Stimulated activated CD4-positive, alpha-beta T cell treated with anti-CD3 and anti-CD28 coated beads, TNF-alpha, amount 100 ng/mL, for 4 hours (primary cell): ENCODE results near the gene DNASE1L1.
"Not testable (repeated sequence)": the region's sequence is repeated elsewhere in the genome, so short reads cannot be mapped to it uniquely, and the experiment has no call there.

Experiments used
- DNase-seq, 3 experiments: peaks; one replicate each; pipeline ENCODE4 v3.0.0-alpha.2; 2020; ENCODE audit warnings: low read depth in 3 of 3

DNASE1L1 gene

DNA sequence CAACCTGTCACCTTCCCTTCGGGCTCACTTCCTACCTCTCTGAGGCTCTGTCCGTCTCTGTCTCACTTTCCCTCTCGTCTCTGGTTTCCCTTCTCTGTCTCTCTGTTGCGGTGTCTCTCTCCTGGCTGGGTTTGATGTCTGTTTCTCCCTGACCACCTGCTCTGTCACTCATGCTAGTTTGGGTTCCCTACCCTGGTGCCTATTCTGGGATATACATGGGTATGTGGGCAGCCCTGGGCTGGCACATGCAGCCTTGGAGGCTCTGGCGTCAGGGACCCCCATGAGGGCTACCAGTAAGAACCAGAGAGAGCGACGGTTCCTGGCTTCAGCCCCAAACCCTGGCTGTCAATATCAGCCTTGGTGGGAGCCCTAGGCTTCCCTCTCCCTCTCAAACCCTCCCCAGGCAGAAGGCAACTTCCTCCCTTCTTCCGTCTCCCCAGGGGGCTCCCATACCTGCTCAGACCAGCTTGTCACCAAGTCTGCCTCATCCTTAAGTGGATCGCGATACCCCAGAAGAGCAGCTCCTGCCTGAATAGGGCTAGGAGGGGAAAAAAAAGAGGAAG, 314 bp downstream of the DNASE1L1 start:
- no peak for DNase-seq

DNA sequence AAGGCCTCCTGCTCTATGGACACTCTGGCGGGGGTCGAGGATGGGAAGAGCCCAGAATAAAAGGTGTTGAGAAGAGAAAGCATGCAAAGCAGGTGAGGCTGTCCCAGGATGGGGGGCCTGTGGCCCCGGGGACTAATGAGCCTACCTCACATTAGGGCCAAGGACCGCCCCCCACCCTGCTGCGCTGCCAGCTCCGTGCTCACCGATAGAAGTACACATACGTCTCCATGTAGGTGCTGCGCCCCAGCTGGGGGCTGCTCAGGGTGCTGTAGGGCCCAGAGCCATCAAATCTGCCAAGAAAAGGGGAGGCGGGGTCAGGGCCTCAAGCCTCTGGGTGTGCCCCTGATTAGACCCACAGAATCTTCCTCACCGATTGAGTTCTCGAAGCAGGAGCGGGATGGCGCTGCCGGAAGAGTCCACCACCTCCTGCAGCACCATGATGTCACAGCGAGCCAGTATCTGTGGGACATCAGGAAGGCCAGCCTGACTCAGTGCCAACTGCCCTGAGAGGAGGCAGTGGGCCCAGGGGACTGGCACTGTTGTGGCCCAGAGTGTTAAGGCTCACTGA, 4.3 kb downstream of the DNASE1L1 start:
- no peak for DNase-seq

DNA sequence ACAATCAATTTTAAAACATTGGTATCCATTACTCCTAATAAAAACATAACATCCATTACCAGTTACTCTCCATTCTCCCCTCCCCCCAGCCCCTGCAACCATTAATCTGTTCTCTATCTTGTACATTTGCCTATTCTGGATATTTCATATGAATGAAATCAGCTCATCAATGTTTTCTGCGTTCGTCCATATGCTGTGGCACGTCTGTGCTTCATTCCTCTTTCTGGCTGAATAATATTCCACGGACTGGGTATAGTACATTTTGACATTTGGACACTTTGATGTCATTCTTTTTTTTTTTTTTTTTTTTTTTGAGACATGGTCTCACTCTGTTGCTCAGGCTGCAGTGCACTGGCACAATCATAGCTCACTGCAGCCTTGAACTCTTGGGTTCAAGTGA, 5.2 kb downstream of the DNASE1L1 start:
- DNase-seq: no peak

DNA sequence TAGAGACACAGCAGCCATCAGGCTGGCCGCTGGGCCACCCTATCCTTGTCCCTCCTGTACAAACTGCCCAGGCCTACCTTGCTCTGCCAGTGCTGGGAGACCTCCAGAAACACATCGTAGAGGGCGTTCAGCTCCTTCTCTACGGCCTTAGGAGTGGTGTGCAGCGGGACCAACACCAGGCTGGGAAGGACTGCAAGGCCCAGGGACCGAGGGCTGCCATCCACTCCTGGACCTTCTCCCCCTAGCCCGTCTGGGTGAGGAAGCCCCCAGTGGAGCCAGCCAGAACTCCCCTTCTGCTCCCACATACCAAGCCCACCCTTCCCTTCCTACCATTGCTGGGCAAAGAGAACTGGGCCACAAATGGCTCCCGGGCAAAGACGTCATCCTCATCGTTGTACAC, 5.9 kb downstream of the DNASE1L1 start:
- DNase-seq: no peak

DNA sequence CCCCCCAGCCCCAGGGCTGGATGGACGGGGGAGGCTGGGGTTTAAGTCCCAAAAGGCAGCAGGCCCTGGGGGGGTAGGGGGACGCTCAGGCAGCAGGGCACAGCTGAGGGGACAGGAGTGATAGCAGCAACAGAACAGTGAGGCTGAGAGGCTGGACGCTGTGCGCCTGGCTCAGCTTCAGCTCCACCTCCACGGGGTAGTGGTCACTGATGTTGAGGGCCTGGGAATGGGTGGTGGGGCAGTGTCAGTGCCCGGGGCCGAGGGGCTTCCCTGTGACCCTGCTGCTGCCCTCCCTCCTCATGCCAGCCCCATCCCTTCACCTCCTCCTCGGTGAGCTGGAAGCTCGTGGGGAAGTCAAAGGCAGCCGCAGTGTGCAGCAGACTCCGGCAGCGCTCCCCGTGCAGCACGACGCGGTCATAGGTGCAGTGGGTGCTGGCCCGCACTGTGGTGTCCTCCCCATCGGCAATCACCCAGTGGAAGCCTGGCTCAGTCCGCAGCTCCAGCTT, 6.4 kb downstream of the DNASE1L1 start:
- DNase-seq: no peak

DNA sequence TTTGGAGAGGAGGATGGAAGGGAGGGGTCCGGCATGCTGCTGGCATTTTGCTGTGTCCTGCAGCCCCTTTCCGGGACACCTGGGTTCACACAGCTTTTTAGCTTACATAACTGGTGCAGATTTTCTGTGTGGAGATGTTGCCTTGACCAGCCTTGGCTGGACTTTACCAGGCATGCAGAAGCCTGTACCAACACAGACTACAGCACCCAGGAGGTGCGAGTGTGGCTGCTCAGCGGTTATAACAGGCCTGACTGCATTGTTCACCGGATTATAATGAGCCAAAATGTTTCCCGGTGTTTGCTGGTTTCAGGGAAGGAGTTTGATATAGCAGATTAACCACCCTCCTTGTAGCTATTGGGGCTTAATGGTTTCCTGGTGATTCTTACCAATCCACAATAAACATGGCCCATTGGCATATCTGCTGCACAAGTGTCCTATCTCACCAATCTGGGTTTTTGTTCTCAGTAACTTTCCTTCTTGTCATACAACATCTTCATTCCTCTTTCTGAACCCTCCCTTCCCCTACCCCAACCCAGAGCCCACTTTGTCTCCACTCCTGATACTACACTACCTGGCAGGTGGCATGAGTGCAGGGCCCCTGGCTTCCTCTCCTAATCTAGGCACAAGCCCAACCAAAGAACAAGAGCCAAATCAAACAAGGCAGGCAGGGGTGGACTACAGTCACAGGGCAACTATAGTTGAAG, 7.0 kb downstream of the DNASE1L1 start:
- DNase-seq: no peak

DNA sequence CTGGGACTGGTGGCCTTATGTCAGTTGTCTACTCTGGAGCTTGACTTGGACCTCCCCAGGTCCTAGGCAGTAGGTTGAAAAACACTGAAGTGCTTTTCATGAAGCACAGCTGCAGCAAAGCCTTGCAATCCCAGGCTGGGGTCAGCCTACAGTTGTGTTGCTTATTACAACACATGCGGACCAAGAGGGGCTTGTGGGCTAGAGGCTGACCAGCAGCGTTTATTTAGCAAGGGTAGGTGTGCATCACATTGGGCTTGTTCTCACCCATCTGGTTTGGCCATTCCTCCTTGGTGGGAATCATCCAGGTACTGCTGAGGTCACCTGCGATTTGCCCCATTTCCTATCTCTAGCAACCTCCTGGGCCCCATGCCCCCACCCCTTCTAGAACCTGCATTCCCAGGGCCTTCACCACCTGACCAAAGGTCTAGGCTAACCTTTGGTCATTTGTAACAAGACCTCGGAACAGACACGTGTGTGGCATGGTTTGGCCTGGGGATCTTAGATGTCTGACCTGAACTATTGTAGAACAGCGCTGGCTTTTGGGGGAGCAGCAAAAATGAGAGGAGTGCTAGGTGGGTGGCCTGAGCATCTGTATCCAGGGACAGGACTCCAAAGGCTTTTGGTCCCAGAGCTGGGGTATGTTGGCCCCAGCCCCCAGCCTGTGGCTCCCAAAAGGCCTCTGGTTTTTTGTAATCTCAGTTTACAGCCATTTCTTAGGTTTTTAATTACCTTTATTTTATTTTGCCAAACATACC, 7.8 kb downstream of the DNASE1L1 start:
- no peak for DNase-seq

DNA sequence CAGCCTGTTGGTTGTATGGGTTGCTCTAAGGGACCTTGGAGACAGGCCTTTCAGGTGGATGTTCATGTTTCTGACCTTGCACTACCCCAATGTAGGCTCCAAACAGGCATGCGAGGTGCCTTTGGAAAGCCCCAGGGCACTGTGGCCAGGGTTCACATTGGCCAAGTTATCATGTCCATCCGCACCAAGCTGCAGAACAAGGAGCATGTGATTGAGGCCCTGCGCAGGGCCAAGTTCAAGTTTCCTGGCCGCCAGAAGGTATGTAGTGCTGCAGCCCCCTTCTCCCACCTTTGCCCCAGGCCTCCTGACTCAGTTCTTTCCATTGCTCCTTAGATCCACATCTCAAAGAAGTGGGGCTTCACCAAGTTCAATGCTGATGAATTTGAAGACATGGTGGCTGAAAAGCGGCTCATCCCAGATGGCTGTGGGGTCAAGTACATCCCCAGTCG, 8.7 kb downstream of the DNASE1L1 start:
- DNase-seq: not testable (repeated sequence)

DNA sequence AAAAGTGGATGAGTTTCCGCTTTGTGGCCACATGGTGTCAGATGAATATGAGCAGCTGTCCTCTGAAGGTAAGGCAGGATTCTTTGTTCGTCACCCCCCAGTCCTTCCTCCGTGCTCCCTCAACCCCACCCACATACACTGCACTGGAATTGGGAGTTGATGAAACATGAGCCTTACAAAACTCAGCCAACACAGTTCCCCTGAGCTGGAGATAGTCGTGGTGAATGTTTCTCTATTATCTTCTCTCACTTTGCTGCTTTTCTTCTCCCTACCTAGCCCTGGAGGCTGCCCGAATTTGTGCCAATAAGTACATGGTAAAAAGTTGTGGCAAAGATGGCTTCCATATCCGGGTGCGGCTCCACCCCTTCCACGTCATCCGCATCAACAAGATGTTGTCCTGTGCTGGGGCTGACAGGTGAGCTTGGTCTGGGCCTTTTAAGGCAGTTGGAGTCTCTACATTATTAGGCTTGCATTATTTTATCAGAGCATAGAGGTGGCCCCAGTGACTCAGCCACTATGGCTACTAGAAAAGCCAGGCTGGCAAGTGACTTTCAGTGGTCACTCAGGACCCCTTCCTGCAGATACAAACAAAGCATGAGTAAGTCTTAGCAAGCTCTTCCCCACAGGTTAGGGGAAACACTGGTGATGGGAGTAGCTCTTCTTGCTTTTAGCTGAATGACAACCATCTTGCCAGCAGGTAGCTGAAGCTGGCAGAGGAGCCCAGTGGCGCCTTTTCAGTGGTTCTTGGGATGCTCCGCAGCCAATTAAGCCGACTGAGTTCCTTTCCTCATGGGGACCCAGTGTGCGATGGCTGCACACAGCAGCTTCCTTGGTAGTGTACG, 9.3 kb downstream of the DNASE1L1 start:
- DNase-seq: no peak

DNA sequence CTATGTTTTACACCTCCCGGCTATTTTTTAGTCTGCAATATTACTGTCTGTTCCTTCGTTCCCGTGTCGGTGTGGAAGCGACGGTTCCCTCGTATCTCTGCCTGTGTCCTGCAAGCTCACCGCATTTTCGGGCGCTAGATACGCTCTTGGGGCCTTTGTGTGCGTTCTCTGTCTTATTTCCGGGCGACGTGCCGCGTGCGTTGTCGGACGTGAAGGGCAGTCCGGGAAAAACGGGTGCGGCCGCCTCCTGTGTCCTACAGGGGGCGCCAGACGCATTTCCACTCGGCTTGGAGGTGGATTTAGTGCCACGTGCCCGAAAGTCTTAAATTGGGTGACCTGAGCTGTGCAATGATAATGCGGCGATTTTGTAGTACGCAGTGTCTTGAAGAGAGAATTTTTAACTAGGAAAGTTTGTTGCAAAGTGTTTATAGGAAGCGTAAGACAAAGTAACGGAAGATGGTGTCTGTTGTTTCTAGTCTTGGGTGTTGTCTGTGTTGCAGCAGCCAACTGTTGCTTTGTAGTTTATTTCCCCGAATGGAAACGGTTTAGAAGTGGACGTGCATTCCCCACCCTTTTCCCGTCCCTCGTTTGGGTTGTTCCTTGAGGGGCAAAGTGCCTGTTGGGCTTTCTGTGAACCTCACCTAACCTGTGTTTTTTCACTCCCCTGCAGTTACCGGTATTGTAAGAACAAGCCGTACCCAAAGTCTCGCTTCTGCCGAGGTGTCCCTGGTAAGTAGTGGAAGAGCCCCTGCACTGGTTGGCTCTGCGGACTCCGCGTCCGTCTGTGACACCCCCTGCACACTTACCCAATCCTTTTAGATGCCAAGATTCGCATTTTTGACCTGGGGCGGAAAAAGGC, 10.2 kb downstream of the DNASE1L1 start:
- DNase-seq: peak; percentile 59 to 75 (median 64)

DNA sequence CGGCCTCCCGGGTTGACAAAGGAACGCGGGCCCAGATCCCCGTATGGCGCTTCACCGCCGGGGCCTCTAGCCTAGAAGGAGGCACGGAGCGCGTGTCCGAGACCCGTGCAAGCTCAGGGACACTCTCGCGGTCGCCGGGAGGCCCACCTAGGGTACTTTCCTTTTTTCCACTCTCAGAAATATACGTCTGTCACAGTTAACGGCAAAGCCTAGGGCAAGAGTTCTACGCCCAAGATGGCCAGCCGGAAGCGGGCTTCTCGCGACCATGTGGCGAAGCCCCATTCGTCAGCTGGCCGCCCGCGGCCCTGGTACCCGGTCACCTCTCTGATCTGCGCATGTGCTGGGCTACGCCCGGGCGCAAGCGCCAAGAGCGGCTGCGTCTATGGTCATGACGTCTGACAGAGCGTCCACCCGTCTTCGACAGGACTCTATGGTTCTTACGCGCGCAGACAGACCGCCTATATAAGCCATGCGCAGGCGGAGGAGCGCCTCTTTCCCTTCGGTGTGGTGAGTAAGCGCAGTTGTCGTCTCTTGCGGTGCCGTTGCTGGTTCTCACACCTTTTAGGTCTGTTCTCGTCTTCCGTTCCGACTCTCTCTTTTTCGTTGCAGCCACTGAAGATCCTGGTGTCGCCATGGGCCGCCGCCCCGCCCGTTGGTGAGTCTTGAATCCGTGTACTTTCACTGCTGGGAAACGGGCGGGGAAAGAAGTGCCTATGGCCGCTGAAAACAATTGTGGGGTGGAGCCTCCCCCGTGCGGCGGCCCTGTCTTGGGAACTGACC, 11.0 kb downstream of the DNASE1L1 start, which contains the start of gene RPL10:
RPL10 (plus strand) TSS at position 490 of the 780 bp plus-strand sequence; CDS start at position 633, 143 bp downstream.
- peak; percentile 69 to 82 (median 76) for DNase-seq

DNA sequence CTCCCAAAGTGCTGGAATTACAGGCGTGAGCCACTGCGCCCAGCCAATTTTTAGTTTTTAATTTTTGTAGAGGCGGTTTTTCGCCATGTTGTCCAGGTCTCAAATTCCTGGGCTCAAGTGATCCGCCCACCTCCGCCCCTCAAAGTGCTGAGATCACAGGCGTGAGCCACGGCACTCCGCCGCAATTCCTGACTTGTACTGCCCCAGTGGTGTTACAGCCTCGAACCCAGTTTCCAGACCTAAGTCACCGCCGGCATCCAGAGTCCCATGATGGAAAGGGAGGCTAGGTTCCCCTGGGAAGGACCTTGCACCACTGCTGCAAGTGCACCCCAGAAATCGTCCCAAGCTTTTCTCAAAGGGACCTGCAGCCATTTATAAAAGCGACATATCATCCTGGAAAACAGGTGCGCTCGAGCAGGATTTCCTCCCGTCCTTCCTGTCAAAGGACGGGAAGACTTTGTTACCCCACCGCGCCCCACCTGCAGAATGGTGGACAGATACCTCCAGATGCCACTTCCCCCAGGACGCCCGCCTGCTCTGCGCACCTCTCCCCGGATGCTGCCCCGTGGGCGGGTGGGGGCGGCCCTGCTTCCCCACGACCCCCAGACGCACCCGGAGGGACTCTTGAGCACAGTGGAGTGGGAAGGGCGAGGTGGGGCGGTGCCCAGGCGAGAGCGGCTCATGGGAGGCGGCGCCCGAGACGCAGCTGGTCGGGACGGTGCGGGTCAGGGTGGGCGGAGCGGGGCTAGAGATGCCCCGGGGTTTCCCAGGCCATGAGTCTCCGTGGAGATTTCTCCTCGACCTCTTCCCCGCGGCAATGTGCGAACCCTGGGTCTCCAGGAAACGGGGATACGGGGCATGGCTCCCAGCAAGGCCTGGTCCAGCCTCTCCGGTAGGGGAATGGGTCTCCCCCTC, 11.8 kb downstream of the DNASE1L1 start:
- DNase-seq: peak in 1 of 3 experiments; percentile 42

DNA sequence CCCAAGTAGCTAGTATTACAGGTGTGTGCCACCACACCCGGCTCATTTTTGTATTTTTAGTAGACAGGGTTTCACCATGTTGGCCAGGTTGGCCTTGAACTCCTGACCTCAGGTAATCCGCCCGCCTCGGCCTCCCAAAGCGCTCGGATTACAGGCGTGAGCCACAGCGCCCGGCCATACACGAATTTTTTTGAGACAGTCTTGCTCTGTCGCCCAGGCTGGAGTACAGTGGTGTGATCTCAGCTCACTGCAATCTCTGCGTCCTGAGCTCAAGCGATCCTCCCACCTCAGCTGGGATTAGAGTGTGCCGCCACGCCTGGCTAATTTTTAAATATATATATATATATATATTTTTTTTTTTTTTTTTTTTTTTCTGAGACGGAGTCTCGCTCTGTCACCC, 12.7 kb downstream of the DNASE1L1 start:
- not testable (repeated sequence) for DNase-seq

DNA sequence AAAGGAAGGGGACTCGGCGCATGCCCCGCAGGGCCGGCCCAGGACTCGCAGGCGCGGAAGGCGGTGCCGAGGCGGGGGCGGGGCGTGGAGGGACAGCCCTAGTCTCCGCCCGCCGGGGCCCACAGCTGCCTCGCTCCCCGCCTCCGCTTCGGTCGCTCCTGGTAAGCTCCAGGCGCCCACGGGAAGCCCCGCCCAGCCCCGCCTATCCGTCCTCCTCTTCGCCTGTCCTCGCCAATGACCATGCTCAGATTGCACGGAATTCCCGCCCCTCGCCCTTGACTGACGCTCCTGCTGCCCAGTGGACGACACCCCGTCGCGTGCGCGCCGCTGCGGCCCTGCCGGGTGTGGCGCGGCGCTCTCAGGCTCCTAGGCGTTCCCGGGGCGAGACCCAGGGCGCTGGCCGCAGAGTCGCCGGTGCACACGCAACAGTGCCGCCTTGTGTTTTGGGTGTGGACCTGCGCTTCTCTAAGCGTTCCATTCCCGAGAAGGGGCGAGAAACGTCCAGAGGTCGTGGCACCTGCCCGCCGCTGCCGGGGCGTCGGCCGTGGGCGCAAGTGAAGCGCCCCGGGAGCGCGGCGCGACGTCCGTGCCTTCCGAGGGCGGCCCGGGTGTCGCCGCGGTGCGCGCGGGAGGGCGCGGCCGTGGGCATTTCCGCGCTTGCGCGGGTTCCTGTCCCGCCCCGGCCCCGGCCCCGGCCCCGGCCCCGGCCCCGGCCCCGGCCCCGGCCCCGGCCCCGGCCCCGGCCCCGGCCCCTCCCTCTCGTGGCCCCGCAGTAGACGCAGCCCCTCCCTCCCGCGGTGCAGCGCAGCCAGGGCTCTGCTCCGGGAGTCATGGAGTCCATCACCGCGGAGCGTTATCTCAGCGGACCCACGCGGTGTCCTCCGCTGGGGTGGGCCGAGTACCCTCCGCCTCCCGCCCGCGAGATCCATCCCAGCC, 19.0 kb downstream of the DNASE1L1 start:
- DNase-seq: not testable (repeated sequence)

DNA sequence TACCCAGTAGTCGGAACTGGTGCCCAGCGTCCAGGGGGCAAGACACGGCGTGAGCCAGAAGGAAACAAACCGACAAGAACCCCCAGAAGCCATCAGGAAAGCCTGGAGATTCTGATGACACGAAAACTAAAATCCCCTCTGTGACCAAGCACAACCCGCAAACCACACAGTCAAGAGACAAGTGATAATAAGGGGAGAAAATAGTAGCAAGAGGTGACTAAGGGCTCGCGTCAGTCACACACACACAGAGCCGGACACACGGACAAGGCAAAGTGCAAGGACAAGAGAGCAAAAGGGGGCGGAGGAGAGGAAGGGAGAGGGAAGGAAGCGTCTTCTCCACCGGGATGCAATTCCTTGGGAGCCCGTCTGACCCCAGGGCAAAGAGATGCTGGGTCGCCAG, 20.4 kb downstream of the DNASE1L1 start:
- not testable (repeated sequence) for DNase-seq

DNA sequence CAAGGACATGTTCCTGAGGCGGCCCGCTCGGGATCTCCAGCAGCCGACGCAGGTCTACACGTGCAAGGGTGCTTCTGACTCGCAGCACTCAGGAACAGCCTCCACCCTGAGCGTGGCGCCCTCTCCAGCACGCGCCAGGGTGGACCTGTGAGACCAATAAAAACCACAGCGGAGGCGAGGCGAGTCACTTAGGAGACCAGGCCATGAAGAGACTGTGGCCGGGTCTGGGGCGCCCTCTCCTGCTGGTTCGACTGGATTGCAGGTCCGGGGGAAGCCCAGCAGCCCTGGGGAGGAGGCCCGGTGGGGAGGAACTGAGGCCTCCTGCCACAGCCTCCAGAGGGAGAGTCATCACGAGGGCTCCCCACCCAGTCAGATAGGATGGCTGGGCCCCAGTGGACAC, 21.0 kb downstream of the DNASE1L1 start:
- not testable (repeated sequence) for DNase-seq

DNA sequence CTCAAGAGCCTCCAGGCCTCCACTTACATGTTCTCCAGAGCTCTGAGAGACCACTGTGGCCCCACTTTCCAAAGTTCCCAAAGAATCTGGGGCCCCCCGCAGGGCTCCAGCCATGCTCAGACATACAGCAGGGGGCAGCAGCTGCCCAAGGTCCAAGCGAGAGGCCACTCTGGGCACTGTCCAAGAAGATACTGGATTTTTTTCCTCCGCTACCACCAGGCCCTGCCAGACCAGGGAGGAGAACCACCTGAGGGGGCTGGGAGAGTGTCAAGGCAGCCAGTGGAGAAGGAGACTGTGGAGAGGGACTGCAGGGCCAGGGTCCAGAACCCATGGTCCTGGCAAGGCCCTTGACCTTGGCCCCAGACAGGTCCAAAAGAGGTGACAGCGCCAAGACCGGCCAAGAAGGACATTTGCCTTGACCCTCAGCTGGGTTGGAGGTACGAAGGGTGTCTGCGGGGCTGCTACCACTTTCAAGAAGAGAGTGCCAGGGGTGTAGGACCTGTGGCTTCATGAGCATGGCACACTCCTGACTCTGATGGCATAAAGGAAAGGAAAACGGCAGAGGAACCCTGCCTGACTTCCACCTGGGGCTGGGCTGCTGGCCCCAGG, 24.7 kb downstream of the DNASE1L1 start:
- no peak for DNase-seq
